T-cell (primary cell): Measurements from ENCODE around the gene KDM5B. TPM values are rescaled to one million over a fixed set of nuclear protein-coding genes. Genes with fewer than 3 reads are reported as not detected.

Experiments used
- ATAC-seq, 4 experiments: fragments of 200-7000 bp in 3 of 4; fragments of 150-1000 bp in 1 of 4; cut with Tn5 transposase; replicated peaks in 1 of 4; 1 replicate in 3 of 4; 2 replicates in 1 of 4; pipeline ENCODE4 v1.10.0; 2021; ENCODE audit warnings: moderate library complexity in 3 of 4, mild to moderate bottlenecking in 2 of 4, moderate number of reproducible peaks in 1 of 4
- CTCF ChIA-PET, 2 donors: fragments of 300-600 bp; sonication (Branson Sonifier 250); formaldehyde crosslinking; loops; one replicate each; lab custom pipeline; 2022; ENCODE audit warnings: antibody characterized with exemption in 2 of 2; lab: Charles Lee
- POLR2A ChIA-PET, 2 donors: fragments of 300-600 bp; sonication (Branson Sonifier 250); formaldehyde crosslinking; loops; one replicate each; lab custom pipeline; 2022; ENCODE audit warnings: antibody characterized with exemption in 2 of 2; lab: Charles Lee
- DNase-seq, 35 experiments: peaks; one replicate each; pipeline versions ENCODE4 v3.0.0 to v3.0.0-alpha.2; 2013 to 2023
- H3K27ac ChIP-seq: one replicate; pipeline ENCODE4 v1.5.1; 2013; ENCODE audit warnings: low read length
- H3K27me3 ChIP-seq, 2 experiments: replicated peaks in 1 of 2; 1 replicate in 1 of 2; 2 replicates in 1 of 2; pipeline versions ENCODE4 v1.6.1 to v1.7.0; 2013; ENCODE audit warnings: low read length in 1 of 2, mixed read lengths in 1 of 2; ENCODE audit not compliant: control insufficient read depth in 2 of 2, insufficient read depth in 2 of 2; ENCODE audit errors: extremely low read depth in 1 of 2
- H3K36me3 ChIP-seq, 2 donors: 1 replicate in 1 of 2; 2 replicates in 1 of 2; pipeline versions ENCODE4 v1.6.1 to v1.7.0; 2013; ENCODE audit warnings: low read length in 1 of 2; ENCODE audit not compliant: control insufficient read depth in 2 of 2, insufficient read depth in 1 of 2; ENCODE audit errors: extremely low read depth in 1 of 2
- H3K4me1 ChIP-seq, 2 experiments: 1 replicate in 1 of 2; 2 replicates in 1 of 2; pipeline versions ENCODE4 v1.6.1 to v1.7.0; 2013; ENCODE audit warnings: low read length in 2 of 2, mixed read lengths in 1 of 2; ENCODE audit not compliant: insufficient read depth in 2 of 2, control insufficient read depth in 1 of 2; ENCODE audit errors: extremely low read depth in 1 of 2
- H3K4me3 ChIP-seq, 2 donors: 1 replicate in 1 of 2; 2 replicates in 1 of 2; pipeline versions ENCODE4 v1.5.1 to v1.7.0; 2013; ENCODE audit warnings: mild to moderate bottlenecking in 2 of 2, low read length in 1 of 2, moderate library complexity in 1 of 2; ENCODE audit not compliant: control insufficient read depth in 1 of 2; ENCODE audit errors: extremely low read depth in 1 of 2
- H3K9me3 ChIP-seq: 2 replicates; pipeline ENCODE4 v1.7.0; 2013
- H3K27ac Mint-ChIP-seq, 2 donors: one replicate each; pipeline ENCODE4 v1.8.0; 2020 to 2021; ENCODE audit warnings: mild to moderate bottlenecking in 2 of 2, mixed read lengths in 2 of 2
- H3K27me3 Mint-ChIP-seq, 2 donors: one replicate each; pipeline ENCODE4 v1.8.0; 2021 to 2022; ENCODE audit warnings: mixed read lengths in 2 of 2
- H3K36me3 Mint-ChIP-seq: one replicate; pipeline ENCODE4 v1.8.0; 2021; ENCODE audit warnings: mixed read lengths
- H3K4me1 Mint-ChIP-seq, 3 donors: one replicate each; pipeline ENCODE4 v1.8.0; 2020 to 2022; ENCODE audit warnings: mixed read lengths in 3 of 3, mild to moderate bottlenecking in 1 of 3
- H3K4me3 Mint-ChIP-seq, 3 donors: one replicate each; pipeline ENCODE4 v1.8.0; 2020 to 2022; ENCODE audit warnings: mild to moderate bottlenecking in 3 of 3, mixed read lengths in 3 of 3, moderate library complexity in 3 of 3
- H3K9me3 Mint-ChIP-seq, 3 donors: one replicate each; pipeline ENCODE4 v1.8.0; 2020 to 2022; ENCODE audit warnings: mixed read lengths in 3 of 3
- WGBS: methylation state at CpG from one replicate; pipeline ENCODE4 v1.1.5; 2013; ENCODE audit warnings: missing lambda C conversion rate; ENCODE audit not compliant: insufficient coverage; 5-methylcytosine and 5-hydroxymethylcytosine counted together
- total RNA-seq, 35 experiments: library from RNA in 6 of 35; stranded (reverse) in 6 of 35; fragments of 120-200 nt in 1 of 35; gene quantifications; one replicate each; pipeline versions ENCODE4 v1.2.1 to v1.2.4 and lab custom pipeline; 2013 to 2026

KDM5B gene
- total RNA-seq, 5 donors from 2014 or later (not counting 1 experiment from before 2014, with no cell fraction given): 46.3 to 71.7 (median 56.5) TPM

DNA sequence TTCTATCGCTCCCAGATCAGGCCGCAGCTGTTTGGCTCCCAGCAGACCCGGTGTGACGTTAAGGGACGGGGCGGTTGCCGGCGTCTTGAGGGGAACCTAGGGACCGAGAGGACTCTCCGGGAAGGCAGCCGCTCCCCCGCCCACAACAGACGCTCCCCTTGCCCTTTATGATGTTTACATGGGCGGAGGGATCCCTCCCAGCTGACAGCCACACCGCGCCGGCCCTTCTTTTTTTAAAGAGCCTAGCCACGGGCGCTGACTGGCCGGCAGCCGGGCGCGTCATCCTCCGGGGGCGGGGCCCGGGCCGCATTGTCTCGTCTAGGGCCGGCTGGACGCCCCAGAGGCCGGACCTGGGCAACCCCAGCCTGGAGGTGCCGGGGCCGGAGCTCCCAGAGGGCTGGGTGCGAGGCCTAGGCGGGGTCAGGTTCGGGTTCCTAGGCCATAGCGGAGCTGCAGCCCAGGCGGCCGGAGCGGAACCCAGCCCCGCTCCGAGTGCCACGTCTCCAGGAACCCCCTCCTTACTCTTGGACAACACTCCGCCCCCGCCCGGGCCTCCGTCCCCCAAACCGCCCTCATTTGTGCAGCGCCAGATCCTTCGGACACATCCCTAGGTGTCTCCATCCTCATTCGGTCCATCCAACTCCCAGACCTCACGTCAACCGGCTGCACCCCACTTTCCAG is 2.5 kb upstream of the KDM5B start, which contains the start of gene PCAT6:
Gene PCAT6 (plus strand): TSS at position 340 of the 681 bp plus-strand sequence.
- DNase-seq (peak; percentile 64 to 88 (median 79)), ATAC-seq (peak; percentile 72 to 80 (median 78))
- WGBS: under 1% methylated on average over 50 of the region's 53 CpGs
- H3K4me1 Mint-ChIP-seq: peaks cover 36 to 48% (median 37%) of the 10 kb centered on the region in 3 donors
- no peaks in the 10 kb centered on the region for H3K9me3 Mint-ChIP-seq
- CTCF ChIA-PET: no interaction called here
- Histone ChIP-seq H3K27ac (peak within 1 kb of the TSS; percentile 9), H3K4me1 (peaks cover 20 to 27% of the 10 kb centered on the region in 2 experiments), H3K36me3 (no peaks in the 10 kb centered on the region), H3K27me3 (peaks cover 0 to 13% of the 10 kb centered on the region in 2 experiments), H3K9me3 (no peaks in the 10 kb centered on the region), H3K4me3 (peak within 1 kb of the TSS; percentile 83 to 91)
- no peaks in the 10 kb centered on the region for H3K27me3 Mint-ChIP-seq
- H3K4me3 Mint-ChIP-seq: peak within 1 kb of the TSS; percentile 80 to 91 (median 87)
- H3K36me3 Mint-ChIP-seq: no peaks in the 10 kb centered on the region
- H3K27ac Mint-ChIP-seq: peak within 1 kb of the TSS; percentile 80 to 90
- POLR2A ChIA-PET: no interaction called here

DNA sequence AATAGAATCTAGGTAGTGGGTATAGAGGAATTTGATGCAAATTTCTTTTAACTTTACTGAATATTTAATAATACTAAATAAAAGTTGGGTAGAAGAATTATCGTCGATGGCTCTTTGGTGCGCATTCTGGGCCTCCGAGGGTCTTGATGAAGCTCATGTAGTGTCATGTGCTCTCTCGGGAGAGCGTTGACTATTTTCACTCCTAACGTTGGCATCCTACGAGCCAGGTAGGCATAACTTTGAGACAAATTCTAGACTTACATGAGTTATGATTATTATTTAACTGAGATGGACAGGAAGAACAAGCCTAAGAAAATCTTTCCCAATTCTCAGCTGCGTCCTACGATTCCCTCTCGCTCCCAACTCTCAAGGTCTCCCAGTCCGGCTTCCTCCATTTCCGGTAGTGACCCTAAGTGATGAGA is 2.0 kb upstream of the KDM5B start:
- peaks cover 0 to 13% of the 10 kb centered on the region in 2 experiments for H3K27me3 ChIP-seq
- H3K27ac Mint-ChIP-seq: peak overlapping the region; percentile 80 to 90
- ChIA-PET POLR2A (no interaction called here), CTCF (no interaction called here)
- peak overlapping the region; percentile 9 for H3K27ac ChIP-seq
- no peaks in the 10 kb centered on the region for H3K36me3 ChIP-seq
- H3K9me3 ChIP-seq: no peaks in the 10 kb centered on the region
- H3K4me3 Mint-ChIP-seq: peak overlapping the region; percentile 80 to 91 (median 87)
- 5% methylated on average over 7 of the region's 13 CpGs for WGBS
- no peak for DNase-seq
- peaks cover 41 to 54% (median 43%) of the 10 kb centered on the region in 3 donors for H3K4me1 Mint-ChIP-seq
- no peak for ATAC-seq
- no peaks in the 10 kb centered on the region for H3K36me3 Mint-ChIP-seq
- peak overlapping the region; percentile 83 to 91 for H3K4me3 ChIP-seq
- H3K4me1 ChIP-seq: peaks cover 23 to 27% of the 10 kb centered on the region in 2 experiments
- no peaks in the 10 kb centered on the region for H3K9me3 Mint-ChIP-seq
- H3K27me3 Mint-ChIP-seq: no peaks in the 10 kb centered on the region

DNA sequence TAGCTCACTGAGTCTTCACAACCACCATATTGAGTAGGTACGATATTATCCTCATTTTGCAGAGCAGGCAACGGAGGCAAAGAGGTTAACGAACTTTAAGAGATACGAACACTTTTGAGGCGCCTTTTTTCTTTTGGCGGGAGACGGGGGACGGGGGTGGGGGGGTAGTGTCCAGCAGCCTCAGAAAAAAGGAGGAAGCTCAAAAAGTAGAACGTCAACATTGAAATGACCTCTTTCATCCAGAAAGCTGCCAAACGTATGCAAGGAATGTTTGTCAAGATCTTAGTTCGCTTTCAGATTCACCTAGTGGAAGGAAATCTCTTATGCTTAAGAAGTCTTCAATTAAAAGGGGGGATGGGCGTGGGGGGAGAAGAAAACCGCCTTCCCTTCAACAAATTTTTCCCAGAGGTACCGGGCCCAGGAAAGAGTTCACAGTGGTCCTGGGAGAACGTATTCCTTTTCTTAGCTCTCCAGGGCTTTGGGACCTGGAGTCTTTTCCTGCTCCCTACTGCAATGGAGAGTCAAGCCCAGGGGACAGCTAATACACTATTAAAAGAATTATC is 1.5 kb upstream of the KDM5B start:
- H3K4me1 Mint-ChIP-seq: peaks cover 42 to 56% (median 46%) of the 10 kb centered on the region in 3 donors
- peaks cover 0 to 13% of the 10 kb centered on the region in 2 experiments for H3K27me3 ChIP-seq
- H3K36me3 ChIP-seq: no peaks in the 10 kb centered on the region
- H3K27ac Mint-ChIP-seq: no peak overlapping the region
- ChIA-PET POLR2A (no interaction called here), CTCF (no interaction called here)
- H3K4me3 ChIP-seq: no peak overlapping the region
- WGBS: 100% methylated on average over 2 of the region's 15 CpGs
- H3K27ac ChIP-seq: no peak overlapping the region
- peaks cover 25 to 27% of the 10 kb centered on the region in 2 experiments for H3K4me1 ChIP-seq
- H3K9me3 Mint-ChIP-seq: no peaks in the 10 kb centered on the region
- peak overlapping the region; percentile 80 to 91 (median 84) for H3K4me3 Mint-ChIP-seq
- H3K36me3 Mint-ChIP-seq: no peaks in the 10 kb centered on the region
- no peaks in the 10 kb centered on the region for H3K27me3 Mint-ChIP-seq
- ATAC-seq (no peak), DNase-seq (no peak)
- H3K9me3 ChIP-seq: no peaks in the 10 kb centered on the region

DNA sequence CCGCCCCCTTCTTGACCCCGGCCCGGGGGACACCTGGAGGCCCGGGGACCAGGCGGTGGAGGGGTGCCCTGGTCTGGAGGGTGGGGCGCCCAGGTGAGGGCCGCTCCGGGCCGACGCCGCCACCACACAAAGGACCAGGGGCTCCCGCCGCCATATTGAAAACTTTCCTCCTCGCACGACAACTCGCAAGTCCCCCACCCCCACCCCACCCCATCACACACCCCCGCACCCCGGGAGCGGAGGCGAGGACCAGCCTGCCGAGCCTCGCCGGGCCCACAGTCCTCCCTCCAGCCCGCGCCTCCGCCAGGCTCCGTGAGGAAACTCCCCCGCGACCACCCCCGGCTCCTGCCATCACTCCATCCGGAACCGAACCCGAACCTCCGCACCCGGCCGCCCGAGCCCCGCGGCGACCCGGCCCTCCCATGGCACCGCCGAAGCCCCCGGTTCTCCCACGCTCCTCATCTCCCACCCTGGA is 733 bp downstream of the KDM5B start:
- Mint-ChIP-seq H3K9me3 (no peaks in the 10 kb centered on the region), H3K27ac (no peak overlapping the region), H3K27me3 (no peaks in the 10 kb centered on the region), H3K36me3 (no peaks in the 10 kb centered on the region), H3K4me1 (peaks cover 59 to 62% (median 61%) of the 10 kb centered on the region in 3 donors), H3K4me3 (peak overlapping the region; percentile 76 to 84 (median 80))
- peak overlapping the region; percentile 70 to 84 for H3K4me3 ChIP-seq
- peaks cover 25 to 30% of the 10 kb centered on the region in 2 experiments for H3K4me1 ChIP-seq
- no peaks in the 10 kb centered on the region for H3K9me3 ChIP-seq
- ATAC-seq (peak; percentile 27 to 39 (median 31)), DNase-seq (peak in 31 of 35 experiments; percentile 5 to 62 (median 28))
- POLR2A ChIA-PET: no interaction called here
- CTCF ChIA-PET: no interaction called here
- H3K27ac ChIP-seq: no peak overlapping the region
- no peaks in the 10 kb centered on the region for H3K36me3 ChIP-seq
- WGBS: under 1% methylated on average over 40 of the region's 45 CpGs
- peaks cover 0 to 13% of the 10 kb centered on the region in 2 experiments for H3K27me3 ChIP-seq

DNA sequence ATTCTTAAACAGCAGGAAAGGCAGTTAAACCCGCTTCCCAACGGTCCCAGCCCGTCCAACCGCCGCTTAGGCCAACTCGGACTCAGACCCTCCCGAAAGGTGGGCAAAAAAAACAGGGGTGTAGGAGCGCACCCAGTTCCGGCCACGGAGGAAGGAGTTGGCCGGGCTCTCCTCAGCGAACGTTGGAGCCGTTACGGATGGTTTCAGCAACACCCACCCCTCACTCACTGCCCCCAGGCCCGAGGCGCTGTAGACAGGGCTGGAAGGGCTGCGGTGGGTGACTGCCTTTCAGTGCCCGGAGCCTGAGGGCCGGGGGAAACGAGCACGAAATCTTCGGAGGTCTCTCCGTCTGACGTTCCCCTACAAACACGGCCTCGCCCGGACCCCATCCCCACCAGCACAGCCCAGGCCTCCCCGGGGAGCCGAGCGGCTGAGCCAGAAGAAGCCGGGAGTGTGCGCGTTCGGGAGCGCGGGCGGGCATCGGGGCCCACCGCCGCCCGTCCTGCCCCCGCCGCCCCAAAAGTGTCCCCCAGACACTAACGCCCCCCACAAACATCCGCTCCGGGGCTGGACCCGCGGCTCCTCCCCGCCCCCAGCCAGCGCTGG is 1.3 kb downstream of the KDM5B start:
- no peaks in the 10 kb centered on the region for H3K9me3 ChIP-seq
- peak overlapping the region; percentile 76 to 80 (median 78) for H3K4me3 Mint-ChIP-seq
- peak overlapping the region; percentile 52 for H3K27ac ChIP-seq
- no peaks in the 10 kb centered on the region for H3K36me3 ChIP-seq
- H3K9me3 Mint-ChIP-seq: no peaks in the 10 kb centered on the region
- ATAC-seq (peak in 1 of 4 experiments; percentile 0), DNase-seq (peak in 15 of 35 experiments; percentile 1 to 34 (median 6))
- H3K4me1 ChIP-seq: peaks cover 25 to 28% of the 10 kb centered on the region in 2 experiments
- H3K4me3 ChIP-seq: peak overlapping the region; percentile 70 to 73
- POLR2A ChIA-PET: interaction anchor here in 1 of 2 donors (0.6 kb wide), 1 partner anchor 81 kb away, joined by 3 read pairs; no protein-coding TSS in a partner anchor
- H3K27me3 Mint-ChIP-seq: no peaks in the 10 kb centered on the region
- WGBS: 2% methylated on average over 35 of the region's 51 CpGs
- H3K4me1 Mint-ChIP-seq: peaks cover 58 to 62% (median 61%) of the 10 kb centered on the region in 3 donors
- H3K27me3 ChIP-seq: peaks cover 0 to 11% of the 10 kb centered on the region in 2 experiments
- no peaks in the 10 kb centered on the region for H3K36me3 Mint-ChIP-seq
- peak overlapping the region; percentile 48 to 85 for H3K27ac Mint-ChIP-seq
- CTCF ChIA-PET: no interaction called here
